ENCODE results near the gene SRGAP3. TPM values are rescaled to one million over a fixed set of nuclear protein-coding genes. Genes with fewer than 3 reads are reported as not detected.
A peak's percentile ranks its signal among the peaks of the same experiment; 100 is the strongest.

Gene SRGAP3
- total and polyA plus RNA-seq, 10 of the 15 experiments (the other 5 are each of a cell fraction or from before 2014, with no cell fraction given): 0.32 to 1.7 (median 0.99) TPM

GRCh38 chr3:8954938-8955763, 294.3 kb downstream of the SRGAP3 start (continued):
- TF ChIP-seq NFXL1 (IDR thresholded peaks at IDR 0.05; ENCODE audit: borderline replicate concordance) (no peak), ZBTB40 (IDR thresholded peaks at IDR 0.05; ENCODE audit: borderline replicate concordance) (no peak; the same call in 1 of the 2 replicates), NRF1 (conservative IDR thresholded peaks at IDR 0.05; ENCODE audit: low read depth, low read length) (no peak), KDM1A (IDR thresholded peaks at IDR 0.05; ENCODE audit: borderline replicate concordance) (no peak), BCL11A (IDR thresholded peaks at IDR 0.05; ENCODE audit: low read depth, low read length) (no peak; the same call in 1 of the 2 replicates), CUX1 (IDR thresholded peaks at IDR 0.05; ENCODE audit: insufficient replicate concordance, low read depth, low read length) (no peak), TBL1XR1 (IDR thresholded peaks at IDR 0.05; ENCODE audit: low read depth, low read length) (no peak), MTA3 (IDR thresholded peaks at IDR 0.05; ENCODE audit: borderline replicate concordance, low read length) (0 out of 2 replicates have a peak, but pooled peaks have one; percentile 28), TARDBP (IDR thresholded peaks at IDR 0.05; ENCODE audit: borderline replicate concordance) (no peak), STAT1 (conservative IDR thresholded peaks at IDR 0.05) (no peak), IRF4 (IDR thresholded peaks at IDR 0.05; ENCODE audit: low read depth, low read length) (0 out of 2 replicates have a peak, but pooled peaks have one; percentile 23), REST (IDR thresholded peaks at IDR 0.05; ENCODE audit: low read depth, low read length) (no peak), NR2F1 (conservative IDR thresholded peaks at IDR 0.05) (0 out of 2 replicates have a peak, but pooled peaks have one; percentile 30), CREM (IDR thresholded peaks at IDR 0.05; ENCODE audit: low read depth) (no peak), CEBPB (IDR thresholded peaks at IDR 0.05; ENCODE audit: borderline replicate concordance in 1 of 2, low read depth in 2 of 2, low read length in 2 of 2) (no peak), RAD51 (IDR thresholded peaks at IDR 0.05) (no peak), BMI1 (IDR thresholded peaks at IDR 0.05; ENCODE audit: borderline replicate concordance) (no peak)
